SK-N-SH (cell line): Measurements from ENCODE around the gene TPD52L2. TPM values are rescaled to one million over a fixed set of nuclear protein-coding genes. Genes with fewer than 3 reads are reported as not detected.

Experiments used
- CTCF ChIA-PET: fragments of 300-600, 350-600 bp; formaldehyde crosslinking; extraction: SDS; loops from one replicate; lab custom pipeline; 2021; lab: Yijun Ruan, JAX
- POLR2A ChIA-PET: fragments of 350-600 bp; sonication (Branson Sonifier 250); formaldehyde crosslinking; extraction: SDS; loops from one replicate; lab custom pipeline; 2020; ENCODE audit warnings: antibody characterized with exemption, inconsistent platforms; lab: Yijun Ruan, JAX
- DNase-seq: peaks from one replicate; pipeline ENCODE4 v3.0.0; 2012
- H2AFZ ChIP-seq: fragments of 200-600 bp; sonication (generic); 2 replicates; pipeline ENCODE4 v1.8.1; 2016; ENCODE audit warnings: antibody characterized with exemption, mild to moderate bottlenecking, low read depth
- H3F3A ChIP-seq: fragments of 200-600 bp; sonication (generic); replicated peaks from 2 replicates; pipeline ENCODE3; 2016; ENCODE audit warnings: antibody characterized with exemption, mild to moderate bottlenecking; ENCODE audit not compliant: insufficient read depth
- H3K27ac ChIP-seq, 2 experiments: fragments of 200-500 bp in 1 of 2; fragments of 200-600 bp in 1 of 2; sonication (Bioruptor generic) in 1 of 2; sonication (generic), shearing (Covaris generic) in 1 of 2; 2 replicates each; pipeline versions ENCODE4 v1.5.1 to v1.6.1; 2014 to 2016; ENCODE audit warnings: low read depth in 2 of 2, inconsistent platforms in 1 of 2, low read length in 1 of 2, mild to moderate bottlenecking in 1 of 2, mixed read lengths in 1 of 2
- H3K27me3 ChIP-seq: fragments of 200-600 bp; sonication (generic), shearing (Covaris generic); 2 replicates; pipeline ENCODE4 v1.6.1; 2016; ENCODE audit warnings: mixed run types; ENCODE audit not compliant: insufficient read depth
- H3K36me3 ChIP-seq, 2 experiments: fragments of 200-500 bp in 1 of 2; fragments of 200-600 bp in 1 of 2; sonication (Bioruptor generic) in 1 of 2; sonication (generic) in 1 of 2; replicated peaks in 1 of 2; 2 replicates each; pipeline versions ENCODE3 to v1.5.1; 2014 to 2016; ENCODE audit warnings: low read length in 1 of 2, mild to moderate bottlenecking in 1 of 2; ENCODE audit not compliant: insufficient read depth in 2 of 2, control insufficient read depth in 1 of 2
- H3K4me1 ChIP-seq, 2 experiments: fragments of 200-500 bp in 1 of 2; fragments of 200-600 bp in 1 of 2; sonication (Bioruptor generic) in 1 of 2; sonication (generic), shearing (Covaris generic) in 1 of 2; 2 replicates each; pipeline versions ENCODE4 v1.5.1 to v1.6.1; 2014 to 2016; ENCODE audit warnings: low read depth in 1 of 2, low read length in 1 of 2, mixed run types in 1 of 2; ENCODE audit not compliant: insufficient read depth in 2 of 2, control insufficient read depth in 1 of 2
- H3K4me2 ChIP-seq: fragments of 200-600 bp; sonication (generic), shearing (Covaris generic); 2 replicates; pipeline ENCODE4 v1.6.1; 2017; ENCODE audit warnings: mixed run types
- H3K4me3 ChIP-seq, 2 experiments: fragments of 200-500 bp in 1 of 2; fragments of 200-600 bp in 1 of 2; sonication (Bioruptor generic) in 1 of 2; sonication (generic), shearing (Covaris generic) in 1 of 2; 2 replicates each; pipeline versions ENCODE4 v1.5.1 to v1.8.1; 2014 to 2016; ENCODE audit warnings: low read depth in 2 of 2, inconsistent platforms in 1 of 2, low read length in 1 of 2, mild to moderate bottlenecking in 1 of 2, mixed read lengths in 1 of 2, moderate library complexity in 1 of 2
- H3K79me2 ChIP-seq: fragments of 200-600 bp; sonication (generic); 2 replicates; pipeline ENCODE4 v1.8.1; 2017; ENCODE audit warnings: mild to moderate bottlenecking; ENCODE audit not compliant: insufficient read depth
- H3K9ac ChIP-seq: fragments of 200-600 bp; sonication (generic); 2 replicates; pipeline ENCODE4 v1.6.1; 2017; ENCODE audit warnings: mixed run types
- H3K9me2 ChIP-seq: fragments of 200-600 bp; sonication (generic); 2 replicates; pipeline ENCODE4 v1.6.1; 2017; ENCODE audit warnings: mixed run types
- H3K9me3 ChIP-seq: fragments of 200-600 bp; sonication (generic); 2 replicates; pipeline ENCODE4 v1.6.1; 2017; ENCODE audit warnings: mixed run types, mild to moderate bottlenecking, moderate library complexity
- H4K20me1 ChIP-seq: fragments of 200-600 bp; sonication (generic); 2 replicates; pipeline ENCODE4 v1.6.1; 2017; ENCODE audit warnings: mild to moderate bottlenecking, mixed run types; ENCODE audit not compliant: insufficient read depth
- GABPA ChIP-seq: IDR thresholded peaks from 2 replicates; pipeline ENCODE4 v1.4.0; 2012; ENCODE audit warnings: low read depth, mild to moderate bottlenecking
- GATA2 ChIP-seq: sonication (generic); formaldehyde crosslinking; IDR thresholded peaks from 2 replicates; pipeline ENCODE4 v1.5.0; 2020; ENCODE audit warnings: mild to moderate bottlenecking, missing genetic modification reagents
- IRF3 ChIP-seq: fragments of 150-350 bp; IDR thresholded peaks from 2 replicates; pipeline ENCODE4 v1.6.1; 2016; ENCODE audit warnings: mild to moderate bottlenecking, low read depth, low read length
- MXI1 ChIP-seq: IDR thresholded peaks from 2 replicates; pipeline ENCODE4 v1.6.1; 2012; ENCODE audit warnings: mild to moderate bottlenecking, low read depth, low read length, improper control_type of control experiment
- POLR2AphosphoS5 ChIP-seq: IDR thresholded peaks from 2 replicates; pipeline ENCODE4 v1.6.1; 2012; ENCODE audit warnings: low read depth, low read length
- RAD21 ChIP-seq: IDR thresholded peaks from 2 replicates; pipeline ENCODE4 v1.6.1; 2012; ENCODE audit warnings: mild to moderate bottlenecking, low read length
- RFX5 ChIP-seq: IDR thresholded peaks from 2 replicates; pipeline ENCODE4 v1.6.1; 2012; ENCODE audit warnings: mild to moderate bottlenecking, improper control_type of control experiment, low read length
- SMC3 ChIP-seq: IDR thresholded peaks from 2 replicates; pipeline ENCODE4 v1.6.1; 2012; ENCODE audit warnings: low read depth, low read length, improper control_type of control experiment
- ZBTB33 ChIP-seq: IDR thresholded peaks from 2 replicates; pipeline ENCODE4 v1.4.0; 2012; ENCODE audit warnings: low read depth, borderline replicate concordance
- WGBS: methylation state at CpG from one replicate; pipeline ENCODE4 v1.1.6; 2017; ENCODE audit warnings: low lambda C conversion rate; 5-methylcytosine and 5-hydroxymethylcytosine counted together
- polyA plus RNA-seq, 3 experiments: library from polyadenylated mRNA; depleted of rRNA; stranded (reverse); fragments of >200 nt; gene quantifications; 2 replicates each; pipeline ENCODE4 v1.2.3, GENCODE V29; 2012
- TF ChIP-seq, protein P1 (sequence below): IDR thresholded peaks from 2 replicates; pipeline ENCODE4 v1.6.1; 2012; ENCODE audit warnings: mild to moderate bottlenecking, low read depth, low read length, moderate library complexity
- TF ChIP-seq, protein P2 (sequence below): IDR thresholded peaks from 2 replicates; pipeline ENCODE4 v1.4.0; 2012; ENCODE audit warnings: low read depth

TPD52L2 gene
- polyA plus RNA-seq, 1 of the 3 experiments (the other 2 are of a cell fraction): 137 TPM

DNA sequence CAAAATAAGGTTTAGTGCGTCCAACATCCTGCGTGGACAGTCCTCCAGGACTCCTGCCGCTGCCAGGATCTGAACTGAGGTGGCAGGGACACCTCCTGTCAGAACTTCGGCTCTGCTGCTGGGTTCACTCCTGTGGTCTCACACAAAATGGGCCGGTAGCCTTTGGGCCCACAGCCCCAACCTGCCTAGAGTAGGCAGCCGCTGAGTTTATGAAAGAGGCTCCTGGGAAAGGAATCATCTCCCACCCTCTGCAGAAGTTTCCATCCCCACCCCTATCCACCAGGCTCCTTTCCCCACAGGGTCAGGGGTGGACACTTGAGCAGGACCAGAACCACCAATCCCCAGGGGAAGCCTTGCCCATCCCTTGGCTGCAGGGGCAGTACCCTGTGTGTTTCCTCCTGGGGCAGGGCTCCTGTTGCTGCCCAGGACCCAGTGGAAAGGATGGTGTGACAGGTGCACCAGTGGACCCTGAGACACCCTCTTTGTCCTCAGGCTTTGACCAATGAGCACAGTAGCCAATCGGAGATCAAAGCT lies 5.8 kb upstream of the TPD52L2 start:
- Histone ChIP-seq H2AFZ (no peak overlapping the region), H3K79me2 (peaks cover 11% of the 10 kb centered on the region), H3K36me3 (peaks cover 0 to 13% of the 10 kb centered on the region in 2 experiments), H3K4me1 (peaks cover 0 to 53% of the 10 kb centered on the region in 2 experiments; a peak in 1 of 4 replicates), H3K4me3 (no peak overlapping the region), H3F3A (no peaks in the 10 kb centered on the region), H4K20me1 (no peaks in the 10 kb centered on the region), H3K9me3 (no peaks in the 10 kb centered on the region), H3K27me3 (no peaks in the 10 kb centered on the region), H3K4me2 (no peak overlapping the region), H3K9ac (no peak overlapping the region), H3K9me2 (no peaks in the 10 kb centered on the region), H3K27ac (peak overlapping the region in 1 of 2 experiments; percentile 76; a peak in 2 of 4 replicates)
- TF ChIP-seq GABPA (no peak), MXI1 (no peak), IRF3 (no peak), POLR2AphosphoS5 (no peak), ZBTB33 (no peak), RAD21 (no peak), RFX5 (no peak), GATA2 (CRISPR knock-in tag) (no peak), SMC3 (no peak)
- TF ChIP-seq, protein P1, sequence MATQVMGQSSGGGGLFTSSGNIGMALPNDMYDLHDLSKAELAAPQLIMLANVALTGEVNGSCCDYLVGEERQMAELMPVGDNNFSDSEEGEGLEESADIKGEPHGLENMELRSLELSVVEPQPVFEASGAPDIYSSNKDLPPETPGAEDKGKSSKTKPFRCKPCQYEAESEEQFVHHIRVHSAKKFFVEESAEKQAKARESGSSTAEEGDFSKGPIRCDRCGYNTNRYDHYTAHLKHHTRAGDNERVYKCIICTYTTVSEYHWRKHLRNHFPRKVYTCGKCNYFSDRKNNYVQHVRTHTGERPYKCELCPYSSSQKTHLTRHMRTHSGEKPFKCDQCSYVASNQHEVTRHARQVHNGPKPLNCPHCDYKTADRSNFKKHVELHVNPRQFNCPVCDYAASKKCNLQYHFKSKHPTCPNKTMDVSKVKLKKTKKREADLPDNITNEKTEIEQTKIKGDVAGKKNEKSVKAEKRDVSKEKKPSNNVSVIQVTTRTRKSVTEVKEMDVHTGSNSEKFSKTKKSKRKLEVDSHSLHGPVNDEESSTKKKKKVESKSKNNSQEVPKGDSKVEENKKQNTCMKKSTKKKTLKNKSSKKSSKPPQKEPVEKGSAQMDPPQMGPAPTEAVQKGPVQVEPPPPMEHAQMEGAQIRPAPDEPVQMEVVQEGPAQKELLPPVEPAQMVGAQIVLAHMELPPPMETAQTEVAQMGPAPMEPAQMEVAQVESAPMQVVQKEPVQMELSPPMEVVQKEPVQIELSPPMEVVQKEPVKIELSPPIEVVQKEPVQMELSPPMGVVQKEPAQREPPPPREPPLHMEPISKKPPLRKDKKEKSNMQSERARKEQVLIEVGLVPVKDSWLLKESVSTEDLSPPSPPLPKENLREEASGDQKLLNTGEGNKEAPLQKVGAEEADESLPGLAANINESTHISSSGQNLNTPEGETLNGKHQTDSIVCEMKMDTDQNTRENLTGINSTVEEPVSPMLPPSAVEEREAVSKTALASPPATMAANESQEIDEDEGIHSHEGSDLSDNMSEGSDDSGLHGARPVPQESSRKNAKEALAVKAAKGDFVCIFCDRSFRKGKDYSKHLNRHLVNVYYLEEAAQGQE: no peak
- TF ChIP-seq, protein P2, sequence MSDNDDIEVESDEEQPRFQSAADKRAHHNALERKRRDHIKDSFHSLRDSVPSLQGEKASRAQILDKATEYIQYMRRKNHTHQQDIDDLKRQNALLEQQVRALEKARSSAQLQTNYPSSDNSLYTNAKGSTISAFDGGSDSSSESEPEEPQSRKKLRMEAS: no peak
- POLR2A ChIA-PET: no interaction called here
- CTCF ChIA-PET: interaction anchor here (0.7 to 2.3 kb wide), 8 partner anchors 16 to 121 kb away, joined by 3 to 11 read pairs (median 3); partner anchors contain the start of gene PRPF6
- no peak for DNase-seq
- 88% methylated on average over 5 of the region's 7 CpGs for WGBS
